IMR-90 (cell line): ENCODE results near the gene DCAKD. TPM values are rescaled to one million over a fixed set of nuclear protein-coding genes. Genes with fewer than 3 reads are reported as not detected.
A peak's percentile ranks its signal among the peaks of the same experiment; 100 is the strongest.

Experiments
- ATAC-seq: fragments of 200-7000 bp; cut with Tn5 transposase; 2 replicates; pipeline ENCODE4 v1.9.1; 2020; ENCODE audit warnings: low read depth, mild to moderate bottlenecking, moderate library complexity
- BruUV-seq: library from RNA; stranded (reverse); fragments of 400-500 nt; replicated peaks from 2 replicates; lab custom pipeline; 2021; lab: Mats Ljungman, UMichigan
- CTCF ChIA-PET: fragments of 300-600 bp; formaldehyde crosslinking; extraction: SDS; loops from one replicate; lab custom pipeline; 2021; ENCODE audit warnings: antibody characterized with exemption; lab: Yijun Ruan, JAX
- POLR2A ChIA-PET: fragments of 300-600 bp; sonication (Branson Sonifier 250); formaldehyde crosslinking; loops from one replicate; lab custom pipeline; 2022; ENCODE audit warnings: antibody characterized with exemption; ENCODE audit not compliant: unreplicated experiment; lab: Charles Lee
- DNase-seq: peaks from one replicate; pipeline ENCODE4 v3.0.0; 2013
- H2AFZ ChIP-seq: replicated peaks from 2 replicates; pipeline ENCODE3; 2013; ENCODE audit warnings: low read length, mild to moderate bottlenecking; ENCODE audit not compliant: poor library complexity
- H2AK5ac ChIP-seq: 2 replicates; pipeline ENCODE4 v1.6.1; 2013; ENCODE audit warnings: low read depth, low read length, inconsistent platforms
- H2AK9ac ChIP-seq: replicated peaks from 2 replicates; pipeline ENCODE3; 2013; ENCODE audit warnings: mild to moderate bottlenecking, low read depth, low read length, moderate library complexity; ENCODE audit not compliant: poor library complexity
- H2BK120ac ChIP-seq: 2 replicates; pipeline ENCODE4 v1.6.1; 2013; ENCODE audit warnings: low read depth, low read length, inconsistent platforms
- H2BK15ac ChIP-seq: 3 replicates; pipeline ENCODE4 v1.6.1; 2013; ENCODE audit warnings: low read depth, low read length, inconsistent platforms
- H2BK20ac ChIP-seq: 2 replicates; pipeline ENCODE4 v1.6.1; 2013; ENCODE audit warnings: low read depth, mild to moderate bottlenecking, inconsistent platforms, low read length, moderate library complexity
- H2BK5ac ChIP-seq: 2 replicates; pipeline ENCODE4 v1.6.1; 2013; ENCODE audit warnings: mild to moderate bottlenecking, low read depth, low read length, inconsistent platforms; ENCODE audit not compliant: poor library complexity, severe bottlenecking
- H3K14ac ChIP-seq: replicated peaks from 2 replicates; pipeline ENCODE4 v1.6.1; 2013; ENCODE audit warnings: low read depth, low read length, inconsistent platforms
- H3K18ac ChIP-seq: 2 replicates; pipeline ENCODE4 v1.6.1; 2013; ENCODE audit warnings: low read depth, low read length, control low read depth
- H3K23ac ChIP-seq: 2 replicates; pipeline ENCODE4 v1.6.1; 2013; ENCODE audit warnings: low read depth, low read length, inconsistent platforms
- H3K27ac ChIP-seq: 2 replicates; pipeline ENCODE4 v1.5.1; 2013; ENCODE audit warnings: mild to moderate bottlenecking, control low read depth, low read length; ENCODE audit not compliant: insufficient read depth
- H3K27me3 ChIP-seq: 2 replicates; pipeline ENCODE4 v1.6.1; 2013; ENCODE audit warnings: low read length; ENCODE audit not compliant: control insufficient read depth, insufficient read depth
- H3K36me3 ChIP-seq: 2 replicates; pipeline ENCODE4 v1.6.1; 2013; ENCODE audit warnings: low read length, mixed read lengths; ENCODE audit not compliant: control insufficient read depth, insufficient read depth
- H3K4ac ChIP-seq: 2 replicates; pipeline ENCODE4 v1.6.1; 2013; ENCODE audit warnings: low read depth, low read length, inconsistent platforms
- H3K4me1 ChIP-seq: 2 replicates; pipeline ENCODE4 v1.6.1; 2013; ENCODE audit warnings: low read length, mixed read lengths; ENCODE audit not compliant: control insufficient read depth, insufficient read depth
- H3K4me2 ChIP-seq: 2 replicates; pipeline ENCODE4 v1.6.1; 2013; ENCODE audit warnings: low read depth, mild to moderate bottlenecking, control low read depth, low read length, moderate library complexity
- H3K4me3 ChIP-seq: 2 replicates; pipeline ENCODE4 v1.5.1; 2013; ENCODE audit warnings: low read depth, mild to moderate bottlenecking, control low read depth, low read length, moderate library complexity; ENCODE audit not compliant: insufficient read depth
- H3K56ac ChIP-seq: 2 replicates; pipeline ENCODE4 v1.6.1; 2013; ENCODE audit warnings: low read length, inconsistent platforms; ENCODE audit not compliant: insufficient read depth; ENCODE audit errors: extremely low read depth
- H3K79me1 ChIP-seq, 2 experiments: 2 replicates each; pipeline ENCODE4 v1.6.1; 2013; ENCODE audit warnings: low read length in 2 of 2, inconsistent platforms in 1 of 2, low read depth in 1 of 2
- H3K9ac ChIP-seq: 2 replicates; pipeline ENCODE4 v1.6.1; 2013; ENCODE audit warnings: low read depth, low read length, control low read depth
- H3K9me1 ChIP-seq: 2 replicates; pipeline ENCODE4 v1.6.1; 2013; ENCODE audit warnings: low read length, inconsistent platforms; ENCODE audit not compliant: insufficient read depth
- H3K9me3 ChIP-seq: 2 replicates; pipeline ENCODE4 v1.6.1; 2013; ENCODE audit warnings: low read length; ENCODE audit not compliant: control insufficient read depth, insufficient read depth
- H4K20me1 ChIP-seq: 2 replicates; pipeline ENCODE4 v1.6.1; 2013; ENCODE audit warnings: low read length, inconsistent platforms; ENCODE audit not compliant: insufficient read depth
- H4K5ac ChIP-seq: 2 replicates; pipeline ENCODE4 v1.6.1; 2013; ENCODE audit warnings: mild to moderate bottlenecking, low read depth, low read length, control low read depth
- H4K8ac ChIP-seq, 2 experiments: 2 replicates each; pipeline ENCODE4 v1.6.1; 2013; ENCODE audit warnings: low read depth in 2 of 2, low read length in 2 of 2, control low read depth in 1 of 2, inconsistent platforms in 1 of 2
- H4K91ac ChIP-seq: 2 replicates; pipeline ENCODE4 v1.6.1; 2013; ENCODE audit warnings: low read depth, low read length, inconsistent platforms; ENCODE audit not compliant: insufficient read depth
- CHD1 ChIP-seq: IDR thresholded peaks from 2 replicates; pipeline ENCODE4 v1.6.1; 2012; ENCODE audit warnings: low read depth, low read length, improper control_type of control experiment
- CTCF ChIP-seq: conservative IDR thresholded peaks from 2 replicates; pipeline ENCODE4 v1.5.1; 2012; ENCODE audit warnings: mild to moderate bottlenecking, low read depth, low read length, improper control_type of control experiment
- ELK1 ChIP-seq: fragments of 150-350 bp; IDR thresholded peaks from 2 replicates; pipeline ENCODE4 v1.6.1; 2016; ENCODE audit warnings: low read depth, mild to moderate bottlenecking, low read length, moderate library complexity, borderline replicate concordance
- RAD21 ChIP-seq: IDR thresholded peaks from 2 replicates; pipeline ENCODE4 v1.6.1; 2012; ENCODE audit warnings: low read length, improper control_type of control experiment
- RCOR1 ChIP-seq: IDR thresholded peaks from 2 replicates; pipeline ENCODE4 v1.6.1; 2012; ENCODE audit warnings: mild to moderate bottlenecking, low read length, improper control_type of control experiment; ENCODE audit not compliant: insufficient replicate concordance
- WGBS, 2 experiments: methylation state at CpG; one replicate each; pipeline versions ENCODE4 v1.1.5 to v1.1.7; 2013; ENCODE audit warnings: missing lambda C conversion rate in 2 of 2; ENCODE audit not compliant: insufficient read length in 1 of 2; ENCODE audit errors: extremely low coverage in 2 of 2; 5-methylcytosine and 5-hydroxymethylcytosine counted together
- dilution Hi-C: fragments of 300-500 bp; cut with HindIII; formaldehyde crosslinking; loops from one replicate; pipeline ENCODE4 v1.14.3; 2018; ENCODE audit warnings: low sequenced_read_pairs; ENCODE audit not compliant: unreplicated experiment
- in situ Hi-C: fragments of 300-500 bp; cut with MboI; formaldehyde crosslinking; loops from 3 replicates; pipeline ENCODE4 v1.14.3; 2019; ENCODE audit warnings: low sequenced_read_pairs, inconsistent platforms, mixed read lengths
- intact Hi-C: fragments of 100-400 bp; cut with micrococcal nuclease; formaldehyde crosslinking; loops from 2 replicates; pipeline ENCODE4 v1.10.0; 2022
- polyA plus RNA-seq, 3 experiments: library from polyadenylated mRNA; depleted of rRNA; stranded (reverse); fragments of >200 nt; gene quantifications; 2 replicates each; pipeline ENCODE4 v1.2.3, GENCODE V29; 2012; ENCODE audit warnings: low replicate concordance in 1 of 3
- total RNA-seq: library from RNA; depleted of rRNA; stranded (reverse); fragments of >200 nt; gene quantifications from 2 replicates; pipeline ENCODE4 v1.2.3, GENCODE V29; 2012

The DCAKD gene
- total and polyA plus RNA-seq, 2 of the 4 experiments (the other 2 are of a cell fraction), result 31.3 to 47.9 TPM

DNA sequence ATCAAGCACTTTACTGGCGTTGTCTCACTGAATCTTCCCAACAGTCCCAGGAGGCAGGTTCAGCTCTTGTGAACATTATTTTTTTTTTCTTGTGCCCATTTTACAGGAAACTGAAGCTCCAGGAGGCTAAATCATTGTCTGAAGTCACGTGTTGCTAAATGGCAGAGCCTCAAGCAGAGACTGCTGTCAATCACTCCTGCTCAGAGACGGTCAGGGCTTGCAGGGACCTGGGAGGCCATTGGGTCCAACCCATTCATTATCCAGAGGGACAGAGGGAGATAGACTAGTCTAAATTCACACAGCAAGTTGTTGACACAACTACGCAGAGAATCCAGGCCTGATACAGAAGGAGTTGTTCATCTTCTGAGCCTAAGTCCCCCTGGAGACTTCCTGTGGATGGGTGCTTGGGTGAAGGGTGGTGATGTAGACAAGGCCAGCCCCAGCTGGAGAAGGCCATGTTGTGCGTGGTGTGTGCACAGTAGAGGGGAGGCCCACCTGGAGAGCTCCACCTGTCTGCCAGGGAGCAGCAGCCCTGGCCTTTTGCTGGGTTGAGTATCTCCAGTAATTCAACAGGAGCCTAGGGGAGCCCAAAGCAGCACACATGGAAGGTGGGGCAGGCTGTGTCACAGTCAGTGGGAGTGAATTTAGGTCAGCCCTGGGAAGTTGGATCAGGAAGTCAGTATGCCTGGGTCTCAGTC is 59.0 kb downstream of the DCAKD start:
- H3K4me2 ChIP-seq, result no peak overlapping the region
- dilution Hi-C loops, result no loop called here
- no peak overlapping the region for H2BK5ac ChIP-seq
- no TSS peak for BruUV-seq
- H3K9ac ChIP-seq, result no peak overlapping the region
- in situ Hi-C loops, result no loop called here
- DNase-seq (no peak), ATAC-seq (no peak)
- intact Hi-C loops, result no loop called here
- ChIA-PET CTCF (no interaction called here), POLR2A (no interaction called here)
- no peaks in the 10 kb centered on the region for H3K9me1 ChIP-seq
- H4K5ac ChIP-seq, result no peak overlapping the region
- H3K14ac ChIP-seq, result no peak overlapping the region
- H2AK9ac ChIP-seq, result no peak overlapping the region
- no peaks in the 10 kb centered on the region for H4K20me1 ChIP-seq
- peaks cover 27% of the 10 kb centered on the region for H3K27me3 ChIP-seq
- no peaks in the 10 kb centered on the region for H3K9me3 ChIP-seq
- no peak overlapping the region for H2AK5ac ChIP-seq
- WGBS, 2 experiments, result 94% methylated on average over 2 of the region's 5 CpGs; no CpG with 5 or more reads in 1 of the 2 experiments
- no peak overlapping the region for H3K18ac ChIP-seq
- H2BK20ac ChIP-seq, result no peak overlapping the region
- H3K23ac ChIP-seq, result no peak overlapping the region
- H3K36me3 ChIP-seq, result no peaks in the 10 kb centered on the region
- no peak overlapping the region for H2BK15ac ChIP-seq
- no peak overlapping the region for H3K56ac ChIP-seq
- no peak for TF ChIP-seq ELK1
- no peak for TF ChIP-seq RCOR1
- TF ChIP-seq RAD21, result no peak
- no peak for TF ChIP-seq CTCF
- TF ChIP-seq CHD1, result no peak
- H3K4me1 ChIP-seq, result no peaks in the 10 kb centered on the region; the same call in 1 of the 2 replicates
- no peak overlapping the region for H4K8ac ChIP-seq
- no peaks in the 10 kb centered on the region for H3K79me1 ChIP-seq
- H2BK120ac ChIP-seq, result no peak overlapping the region
- H4K91ac ChIP-seq, result no peak overlapping the region
- no peak overlapping the region for H3K4ac ChIP-seq
- H3K4me3 ChIP-seq, result no peak overlapping the region
- peak overlapping the region; percentile 45 for H2AFZ ChIP-seq
- H3K27ac ChIP-seq, result no peak overlapping the region
